Suprapubic skin (tissue), 3 donors: ENCODE measurements around the gene OTUB1.

ENCODE experiments used
- CTCF ChIP-seq, 2 donors: fragments of 200-600 bp in 1 of 2; fragments of 450-650 bp in 1 of 2; sonication (generic) in 1 of 2; IDR thresholded peaks; one replicate each; pipeline ENCODE4 v1.5.1; 2016 to 2019; ENCODE audit warnings: antibody characterized with exemption in 2 of 2, mild to moderate bottlenecking in 1 of 2, moderate library complexity in 1 of 2
- POLR2A ChIP-seq, 2 donors: fragments of 450-650 bp; IDR thresholded peaks; one replicate each; pipeline ENCODE4 v1.6.1; 2017; ENCODE audit warnings: antibody characterized with exemption in 2 of 2, mild to moderate bottlenecking in 2 of 2, moderate library complexity in 2 of 2

DNA sequence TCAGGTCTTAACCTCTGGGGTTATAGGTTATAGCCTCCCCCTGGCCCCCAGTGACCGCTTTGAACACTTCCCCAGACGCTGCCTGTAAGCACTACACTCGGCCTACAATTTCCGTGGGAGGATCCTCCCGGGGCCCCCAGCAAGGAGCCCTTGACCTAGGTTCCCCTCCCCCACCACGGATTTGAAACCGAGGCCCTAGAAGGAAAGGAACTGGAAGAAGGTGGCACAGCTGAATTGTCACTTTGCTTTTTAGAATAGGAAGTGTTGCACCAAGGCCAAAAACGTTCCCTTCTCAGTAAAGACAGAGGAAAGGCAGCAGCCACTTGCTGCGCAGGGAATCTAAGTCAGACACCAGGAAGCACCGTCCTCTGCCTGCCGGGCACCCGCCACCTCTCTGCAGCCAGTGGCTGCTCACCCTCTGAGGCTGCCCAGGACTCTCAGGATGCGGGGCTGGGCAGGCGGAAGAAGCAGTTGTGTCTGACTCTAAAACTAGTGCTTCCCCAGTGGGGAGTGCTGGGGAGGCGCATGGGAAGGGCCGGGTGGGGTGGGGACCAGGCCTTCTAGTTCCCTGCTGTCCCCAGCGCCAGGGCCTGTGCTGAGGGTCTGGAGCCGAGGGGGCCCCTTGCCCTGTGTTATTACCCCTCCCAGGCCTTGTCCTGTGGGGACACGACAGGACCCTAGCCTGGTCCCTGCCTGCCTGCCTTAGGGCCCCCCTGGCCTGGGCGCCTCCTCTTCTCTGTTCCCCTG lies 41.6 kb downstream of the OTUB1 start:
- TF ChIP-seq POLR2A (IDR thresholded peaks at IDR 0.05) (no peak), CTCF (IDR thresholded peaks at IDR 0.05) (no peak)
